ENCODE data around the gene ARID3A. TPM values are rescaled to one million over a fixed set of nuclear protein-coding genes. Genes with fewer than 3 reads are reported as not detected.

Gene ARID3A
- total and polyA plus RNA-seq, 2 of the 13 experiments (the other 11 are each of a cell fraction or from before 2014, with no cell fraction given): 71.3 to 77.9 TPM

GRCh38 chr19:927351-927779 is 1.5 kb downstream of the ARID3A start (continued):
- TF ChIP-seq ZNF281 (CRISPR knock-in tag; IDR thresholded peaks at IDR 0.05; ENCODE audit: borderline replicate concordance) (peak; percentile 82), POLR2AphosphoS5 (IDR thresholded peaks at IDR 0.05; ENCODE audit: low read depth, low read length) (peak; percentile 37; the same call in 1 of the 2 replicates), ZNF570 (CRISPR knock-in tag; IDR thresholded peaks at IDR 0.05; ENCODE audit: borderline replicate concordance) (no peak), TBL1XR1 (IDR thresholded peaks at IDR 0.05; ENCODE audit: borderline replicate concordance, low read length, partially characterized antibody) (peak; percentile 3), THAP7 (CRISPR knock-in tag; IDR thresholded peaks at IDR 0.05) (no peak), NCOR1 (IDR thresholded peaks at IDR 0.05; ENCODE audit: borderline replicate concordance, low read length) (0 out of 2 replicates have a peak, but pooled peaks have one; percentile 4), ZKSCAN5 (CRISPR knock-in tag; IDR thresholded peaks at IDR 0.05) (no peak), MEF2D (CRISPR knock-in tag; IDR thresholded peaks at IDR 0.05) (no peak), NFIC (IDR thresholded peaks at IDR 0.05; ENCODE audit: low read length) (0 out of 2 replicates have a peak, but pooled peaks have one; percentile 21), ZNF382 (CRISPR knock-in tag; IDR thresholded peaks at IDR 0.05; ENCODE audit: borderline replicate concordance) (no peak), NBN (conservative IDR thresholded peaks at IDR 0.05) (no peak), POGZ (CRISPR knock-in tag; IDR thresholded peaks at IDR 0.05) (no peak), GLI4 (CRISPR knock-in tag; IDR thresholded peaks at IDR 0.05; ENCODE audit: borderline replicate concordance) (no peak), ZNF34 (CRISPR knock-in tag; IDR thresholded peaks at IDR 0.05; ENCODE audit: borderline replicate concordance) (no peak), AHR (CRISPR knock-in tag; IDR thresholded peaks at IDR 0.05) (no peak), IKZF1 (IDR thresholded peaks at IDR 0.05) (no peak), KAT7 (CRISPR knock-in tag; IDR thresholded peaks at IDR 0.05; ENCODE audit: borderline replicate concordance) (no peak), ZKSCAN8 (CRISPR knock-in tag; IDR thresholded peaks at IDR 0.05; ENCODE audit: borderline replicate concordance) (no peak)
- TF ChIP-seq, protein P1, sequence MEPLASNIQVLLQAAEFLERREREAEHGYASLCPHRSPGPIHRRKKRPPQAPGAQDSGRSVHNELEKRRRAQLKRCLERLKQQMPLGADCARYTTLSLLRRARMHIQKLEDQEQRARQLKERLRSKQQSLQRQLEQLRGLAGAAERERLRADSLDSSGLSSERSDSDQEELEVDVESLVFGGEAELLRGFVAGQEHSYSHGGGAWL (CRISPR knock-in tag; IDR thresholded peaks at IDR 0.05): no peak
- TF ChIP-seq, protein P2, sequence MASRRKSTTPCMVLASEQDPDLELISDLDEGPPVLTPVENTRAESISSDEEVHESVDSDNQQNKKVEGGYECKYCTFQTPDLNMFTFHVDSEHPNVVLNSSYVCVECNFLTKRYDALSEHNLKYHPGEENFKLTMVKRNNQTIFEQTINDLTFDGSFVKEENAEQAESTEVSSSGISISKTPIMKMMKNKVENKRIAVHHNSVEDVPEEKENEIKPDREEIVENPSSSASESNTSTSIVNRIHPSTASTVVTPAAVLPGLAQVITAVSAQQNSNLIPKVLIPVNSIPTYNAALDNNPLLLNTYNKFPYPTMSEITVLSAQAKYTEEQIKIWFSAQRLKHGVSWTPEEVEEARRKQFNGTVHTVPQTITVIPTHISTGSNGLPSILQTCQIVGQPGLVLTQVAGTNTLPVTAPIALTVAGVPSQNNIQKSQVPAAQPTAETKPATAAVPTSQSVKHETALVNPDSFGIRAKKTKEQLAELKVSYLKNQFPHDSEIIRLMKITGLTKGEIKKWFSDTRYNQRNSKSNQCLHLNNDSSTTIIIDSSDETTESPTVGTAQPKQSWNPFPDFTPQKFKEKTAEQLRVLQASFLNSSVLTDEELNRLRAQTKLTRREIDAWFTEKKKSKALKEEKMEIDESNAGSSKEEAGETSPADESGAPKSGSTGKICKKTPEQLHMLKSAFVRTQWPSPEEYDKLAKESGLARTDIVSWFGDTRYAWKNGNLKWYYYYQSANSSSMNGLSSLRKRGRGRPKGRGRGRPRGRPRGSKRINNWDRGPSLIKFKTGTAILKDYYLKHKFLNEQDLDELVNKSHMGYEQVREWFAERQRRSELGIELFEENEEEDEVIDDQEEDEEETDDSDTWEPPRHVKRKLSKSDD (CRISPR knock-in tag; IDR thresholded peaks at IDR 0.05; ENCODE audit: low read depth): no peak

All from HepG2 (cell line).